ENCODE data around the gene ZNF26.
"Not testable (repeated sequence)": the region's sequence is repeated elsewhere in the genome, so short reads cannot be mapped to it uniquely, and the experiment has no call there.

ZNF26 gene

DNA sequence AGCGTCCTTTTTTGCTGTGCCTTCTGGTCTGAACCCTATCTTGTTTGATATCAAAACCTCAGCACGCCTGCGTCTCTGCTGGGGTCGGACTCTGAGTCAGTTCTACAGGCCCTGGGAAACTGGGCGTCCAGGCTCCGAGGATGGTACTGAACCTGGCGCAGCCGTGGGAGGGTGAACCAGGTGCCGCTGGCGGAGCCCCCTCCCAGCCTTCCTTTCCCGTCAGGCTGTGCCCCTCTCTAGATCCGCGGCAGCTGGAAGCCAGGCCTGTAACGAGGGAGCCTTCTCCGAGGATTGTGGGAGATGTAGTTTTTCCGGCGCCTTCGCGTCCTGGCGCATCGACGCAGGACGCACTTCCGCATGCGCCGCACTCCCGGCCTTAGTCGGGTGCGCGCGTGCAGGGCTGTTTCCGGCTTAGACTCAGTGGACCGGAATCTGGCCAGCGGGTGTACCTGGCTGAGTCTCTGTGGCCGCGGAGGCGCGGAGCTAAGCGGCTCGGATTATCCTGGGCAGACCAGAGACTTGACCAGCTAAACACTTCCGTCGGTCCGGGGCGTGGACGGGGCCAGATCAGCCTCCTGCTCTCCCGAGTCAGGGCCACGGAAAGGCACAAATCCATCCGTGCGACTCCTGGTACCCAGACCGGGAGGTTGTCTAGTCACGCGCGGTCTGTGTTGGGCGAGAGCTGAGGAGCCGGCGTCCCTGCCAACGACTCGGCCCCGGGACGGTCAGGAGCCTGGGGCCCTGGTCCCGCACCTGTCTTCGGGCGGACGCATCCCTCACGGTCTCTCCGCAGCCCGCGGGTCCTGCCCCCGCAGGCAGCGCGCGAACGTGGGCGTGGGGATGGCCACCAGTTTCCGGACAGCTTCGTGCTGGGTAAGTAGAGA lies at the start of gene ZNF26:
Gene ZNF26, plus strand, starts transcription at position 367 of the 884 bp plus-strand sequence. Its CDS starts 474 bp downstream, at position 841.
- in situ Hi-C loops (cut with MboI; ENCODE audit: low sequenced_read_pairs), result no loop called here

GRCh38 chr12:132936921-132937320 lies 49.2 kb upstream of the ZNF26 start:
- in situ Hi-C loops (cut with MboI; ENCODE audit: low sequenced_read_pairs), result not testable (repeated sequence)

DNA sequence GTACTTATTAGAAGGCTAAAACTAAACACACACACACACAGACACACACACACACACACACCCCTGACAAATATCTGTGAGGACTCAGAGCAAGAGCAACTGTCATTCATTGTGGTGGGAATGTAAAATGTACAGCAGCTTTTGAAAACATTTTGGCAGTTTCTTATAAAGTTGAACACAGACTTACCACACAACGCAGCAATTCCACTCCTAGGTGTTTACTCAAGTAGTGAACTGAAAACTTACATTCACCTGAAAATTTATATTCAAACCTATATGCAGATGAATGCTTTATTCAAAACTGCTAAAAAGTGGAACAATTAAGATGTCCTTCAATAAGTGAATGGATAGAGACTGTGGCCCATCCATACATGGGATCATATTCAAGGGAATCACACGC lies 48.7 kb upstream of the ZNF26 start:
- in situ Hi-C loops (cut with MboI; ENCODE audit: low sequenced_read_pairs), result no loop called here

- in situ Hi-C loops (cut with MboI; ENCODE audit: low sequenced_read_pairs), result not testable (repeated sequence)
Observed at GRCh38 chr12:132938807-132939206, 47.4 kb upstream of the ZNF26 start.

DNA sequence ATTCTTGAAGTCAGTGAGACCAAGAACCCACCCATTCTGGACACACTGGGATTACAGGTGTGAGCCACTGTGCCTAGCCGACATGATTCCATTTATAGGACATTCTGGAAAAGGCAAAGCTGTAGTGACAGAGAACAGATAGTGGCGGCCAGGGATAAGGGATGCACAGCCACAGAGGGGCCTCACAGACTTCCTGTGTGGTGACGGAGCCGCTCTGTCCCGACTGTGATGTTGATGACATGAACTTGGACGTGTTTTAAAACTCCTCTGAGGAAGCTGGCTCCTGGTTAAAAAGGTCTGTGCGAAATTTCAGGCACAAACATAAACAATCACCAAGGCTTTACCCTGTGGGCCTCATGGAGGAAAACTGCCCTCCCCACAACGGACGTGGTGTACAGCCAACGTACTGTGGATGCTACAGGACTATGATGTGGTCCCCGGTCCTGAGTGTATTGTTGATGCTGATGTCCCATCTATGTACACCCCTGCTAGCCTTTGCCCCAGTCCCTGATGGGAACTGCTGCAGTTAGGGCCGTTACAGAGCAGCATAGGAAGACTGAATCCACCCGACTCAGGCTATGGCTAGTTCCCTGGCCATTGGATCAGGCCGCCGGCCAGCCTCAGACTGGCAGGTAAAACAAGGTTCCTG lies 46.0 kb upstream of the ZNF26 start:
- in situ Hi-C loops (cut with MboI; ENCODE audit: low sequenced_read_pairs), result no loop called here

DNA sequence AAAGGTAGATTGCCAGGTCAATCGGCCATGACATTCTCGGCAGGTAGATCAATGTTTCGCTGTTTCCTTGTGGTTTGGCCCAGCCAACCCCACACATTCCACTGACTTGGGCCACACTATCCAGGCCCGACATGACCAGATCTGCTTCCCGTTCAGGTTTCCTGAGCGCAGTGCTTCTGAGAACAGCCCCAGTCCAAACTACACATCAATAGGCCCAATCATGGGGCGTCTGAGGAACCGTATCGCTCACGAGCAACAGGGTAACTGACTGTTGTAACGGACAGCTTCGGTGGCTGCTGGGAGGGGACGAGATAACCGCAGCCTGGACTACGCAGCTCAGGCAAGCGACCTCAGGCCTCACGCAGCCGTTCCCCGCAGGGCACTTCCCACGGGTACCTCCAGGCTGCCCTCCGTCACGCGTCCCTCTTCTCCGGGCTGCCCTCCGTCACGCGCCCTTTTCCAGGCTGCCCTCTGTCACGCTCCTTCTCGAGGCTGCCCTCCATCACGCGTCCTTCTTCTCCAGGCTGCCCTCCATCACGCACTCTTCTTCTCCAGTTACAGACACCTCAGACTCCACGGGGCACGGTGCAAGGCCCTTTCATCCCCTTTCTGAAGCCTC lies 44.7 kb upstream of the ZNF26 start:
- in situ Hi-C loops (cut with MboI; ENCODE audit: low sequenced_read_pairs), result no loop called here

GRCh38 chr12:132942611-132943010 lies 43.6 kb upstream of the ZNF26 start:
- in situ Hi-C loops (cut with MboI; ENCODE audit: low sequenced_read_pairs), result no loop called here

DNA sequence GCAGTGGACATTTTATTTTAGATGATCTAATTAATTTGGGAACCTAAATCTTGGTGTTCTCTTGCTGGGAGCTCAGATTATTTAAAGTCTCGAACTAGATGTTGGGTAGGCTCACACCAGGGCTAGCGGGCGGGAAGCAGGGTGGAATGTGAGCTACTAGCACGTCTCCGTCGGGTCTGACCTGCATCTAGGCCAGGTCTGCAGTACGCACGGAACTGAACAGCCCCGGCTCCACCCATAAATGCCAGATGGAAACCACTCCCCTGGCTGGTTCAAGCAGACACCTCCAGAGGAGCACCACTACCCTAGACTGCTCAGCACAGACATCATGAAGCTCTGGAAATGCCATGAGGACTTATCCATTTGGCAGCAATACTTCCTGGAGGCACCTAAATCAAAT lies 40.4 kb upstream of the ZNF26 start:
- in situ Hi-C loops (cut with MboI; ENCODE audit: low sequenced_read_pairs), result no loop called here

GRCh38 chr12:132946246-132946820 lies 39.8 kb upstream of the ZNF26 start:
- in situ Hi-C loops (cut with MboI; ENCODE audit: low sequenced_read_pairs), result no loop called here

- in situ Hi-C loops (cut with MboI; ENCODE audit: low sequenced_read_pairs), result no loop called here
Observed at GRCh38 chr12:132948146-132949066, 37.8 kb upstream of the ZNF26 start.

GRCh38 chr12:132949936-132950837 lies 36.0 kb upstream of the ZNF26 start:
- in situ Hi-C loops (cut with MboI; ENCODE audit: low sequenced_read_pairs), result no loop called here

- in situ Hi-C loops (cut with MboI; ENCODE audit: low sequenced_read_pairs), result no loop called here
Observed at GRCh38 chr12:132950844-132951535, 35.2 kb upstream of the ZNF26 start.

DNA sequence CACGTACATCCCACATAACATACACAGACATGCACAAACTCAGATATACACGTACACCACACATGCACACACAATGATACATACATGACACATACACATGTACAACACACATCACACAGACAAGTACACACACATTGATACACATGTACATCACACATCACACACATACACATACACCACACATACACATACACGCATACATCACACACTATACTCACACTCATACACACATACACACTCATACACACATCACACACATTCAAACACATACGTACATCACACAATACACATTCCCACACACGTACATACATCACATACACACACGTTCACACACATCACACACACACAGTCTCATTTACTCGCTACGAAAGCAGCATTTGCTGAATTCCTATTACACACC lies 34.5 kb upstream of the ZNF26 start:
- in situ Hi-C loops (cut with MboI; ENCODE audit: low sequenced_read_pairs), result no loop called here

DNA sequence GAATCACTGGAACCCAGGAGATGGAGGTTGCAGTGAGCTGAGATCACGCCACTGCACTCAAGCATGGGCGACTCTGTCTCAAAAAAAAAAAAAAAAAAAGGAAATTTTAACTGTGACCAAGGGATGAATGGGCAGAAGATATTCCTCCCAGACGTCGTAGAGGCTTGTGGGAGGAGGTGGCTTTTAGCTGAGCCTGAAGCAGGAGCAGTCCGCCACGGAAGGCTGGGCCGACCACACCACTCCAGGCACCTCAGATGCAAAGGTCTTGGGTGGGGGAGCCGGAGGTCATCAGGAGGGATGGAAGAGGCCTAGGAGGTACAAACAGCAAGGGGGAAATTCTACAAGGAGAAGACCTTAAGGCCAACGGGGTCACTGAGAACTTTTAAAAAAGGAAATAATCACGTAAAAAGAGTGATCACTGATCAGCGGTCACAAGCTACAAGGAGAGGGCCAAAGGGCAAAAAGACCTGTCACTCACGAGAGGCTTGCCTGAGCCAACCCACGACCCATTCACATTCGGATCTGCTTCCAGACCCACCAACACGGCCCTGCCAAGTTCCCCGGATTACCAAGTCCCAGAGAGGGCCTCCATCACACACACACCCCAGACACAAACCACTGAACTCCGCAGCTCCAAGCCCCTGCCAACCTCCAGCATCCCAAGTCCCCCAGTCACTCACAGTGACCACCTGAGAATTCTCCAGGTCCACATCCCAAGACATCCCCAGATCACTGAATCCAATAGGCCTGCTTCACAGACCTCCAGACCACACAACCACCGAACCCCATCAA lies 33.6 kb upstream of the ZNF26 start:
- in situ Hi-C loops (cut with MboI; ENCODE audit: low sequenced_read_pairs), result no loop called here

DNA sequence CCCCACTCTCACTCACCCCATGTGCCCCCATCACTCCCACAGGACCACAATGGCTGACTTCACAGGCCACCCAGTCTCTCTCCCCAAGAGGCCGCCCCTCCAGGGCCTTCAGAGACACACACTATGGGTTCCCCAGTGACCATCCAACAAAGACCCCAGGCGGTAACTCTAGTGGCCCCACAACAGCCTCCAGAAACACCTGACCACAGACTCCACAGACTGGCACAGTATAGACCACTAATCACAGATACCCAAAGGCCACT lies 33.1 kb upstream of the ZNF26 start:
- in situ Hi-C loops (cut with MboI; ENCODE audit: low sequenced_read_pairs), result no loop called here

DNA sequence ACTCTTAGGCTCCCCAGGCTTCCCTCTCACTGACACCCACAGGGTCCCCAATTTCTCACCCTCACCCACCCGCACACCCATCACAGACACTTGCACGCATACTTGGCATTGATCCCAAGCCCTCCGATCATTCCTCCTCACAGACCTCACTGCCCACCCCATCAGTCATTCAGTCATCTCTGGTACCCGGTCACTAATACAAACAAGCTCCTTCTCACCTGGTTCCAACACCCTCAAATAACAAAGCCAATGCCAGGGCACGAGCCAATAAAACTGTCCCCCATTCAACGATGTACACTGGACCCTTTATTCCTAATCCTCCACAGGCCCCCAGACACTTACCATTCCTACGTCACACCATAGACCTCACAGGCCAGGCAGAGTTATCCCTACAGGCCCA lies 32.4 kb upstream of the ZNF26 start:
- in situ Hi-C loops (cut with MboI; ENCODE audit: low sequenced_read_pairs), result no loop called here

- in situ Hi-C loops (cut with MboI; ENCODE audit: low sequenced_read_pairs), result no loop called here
Observed at GRCh38 chr12:132954471-132955048, 31.6 kb upstream of the ZNF26 start.
